ENCODE measurements around the gene SEZ6. TPM values are rescaled to one million over a fixed set of nuclear protein-coding genes. Genes with fewer than 3 reads are reported as not detected.

Gene SEZ6
- total RNA-seq, 2 experiments from 2014 or later: not detected

- H3K9me3 Mint-ChIP-seq: no peaks in the 10 kb centered on the region
- ATAC-seq (peak; percentile 1), DNase-seq (peak; percentile 79)
- H3K4me3 Mint-ChIP-seq: peak overlapping the region; percentile 97
- no peaks in the 10 kb centered on the region for H3K27me3 Mint-ChIP-seq
- H3K36me3 Mint-ChIP-seq (ENCODE audit: low read depth): peaks cover 43% of the 10 kb centered on the region
- ChIA-PET POLR2A (interaction anchor here (0.6 to 6.4 kb wide), 21 partner anchors 9 to 229 kb away, joined by 3 to 46 read pairs (median 4); partner anchors contain the start of genes FAM222B, NEK8, RPL23A and TLCD1), CTCF (interaction anchor here (0.7 to 8.2 kb wide), 15 partner anchors 10 to 306 kb away, joined by 3 to 87 read pairs (median 5); partner anchors contain the start of genes DHRS13, FLOT2, NEK8 and TLCD1)
- TF ChIP-seq, protein P1, sequence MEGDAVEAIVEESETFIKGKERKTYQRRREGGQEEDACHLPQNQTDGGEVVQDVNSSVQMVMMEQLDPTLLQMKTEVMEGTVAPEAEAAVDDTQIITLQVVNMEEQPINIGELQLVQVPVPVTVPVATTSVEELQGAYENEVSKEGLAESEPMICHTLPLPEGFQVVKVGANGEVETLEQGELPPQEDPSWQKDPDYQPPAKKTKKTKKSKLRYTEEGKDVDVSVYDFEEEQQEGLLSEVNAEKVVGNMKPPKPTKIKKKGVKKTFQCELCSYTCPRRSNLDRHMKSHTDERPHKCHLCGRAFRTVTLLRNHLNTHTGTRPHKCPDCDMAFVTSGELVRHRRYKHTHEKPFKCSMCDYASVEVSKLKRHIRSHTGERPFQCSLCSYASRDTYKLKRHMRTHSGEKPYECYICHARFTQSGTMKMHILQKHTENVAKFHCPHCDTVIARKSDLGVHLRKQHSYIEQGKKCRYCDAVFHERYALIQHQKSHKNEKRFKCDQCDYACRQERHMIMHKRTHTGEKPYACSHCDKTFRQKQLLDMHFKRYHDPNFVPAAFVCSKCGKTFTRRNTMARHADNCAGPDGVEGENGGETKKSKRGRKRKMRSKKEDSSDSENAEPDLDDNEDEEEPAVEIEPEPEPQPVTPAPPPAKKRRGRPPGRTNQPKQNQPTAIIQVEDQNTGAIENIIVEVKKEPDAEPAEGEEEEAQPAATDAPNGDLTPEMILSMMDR (IDR thresholded peaks at IDR 0.05): no peak
- peak overlapping the region; percentile 97 for H3K27ac Mint-ChIP-seq
- peaks cover 33% of the 10 kb centered on the region for H3K4me1 Mint-ChIP-seq (ENCODE audit: low read depth)
- intact Hi-C loops (cut with micrococcal nuclease): no loop called here
Measured at GRCh38 chr17:28950017-28950751, 55.6 kb downstream of the SEZ6 start.

DNA sequence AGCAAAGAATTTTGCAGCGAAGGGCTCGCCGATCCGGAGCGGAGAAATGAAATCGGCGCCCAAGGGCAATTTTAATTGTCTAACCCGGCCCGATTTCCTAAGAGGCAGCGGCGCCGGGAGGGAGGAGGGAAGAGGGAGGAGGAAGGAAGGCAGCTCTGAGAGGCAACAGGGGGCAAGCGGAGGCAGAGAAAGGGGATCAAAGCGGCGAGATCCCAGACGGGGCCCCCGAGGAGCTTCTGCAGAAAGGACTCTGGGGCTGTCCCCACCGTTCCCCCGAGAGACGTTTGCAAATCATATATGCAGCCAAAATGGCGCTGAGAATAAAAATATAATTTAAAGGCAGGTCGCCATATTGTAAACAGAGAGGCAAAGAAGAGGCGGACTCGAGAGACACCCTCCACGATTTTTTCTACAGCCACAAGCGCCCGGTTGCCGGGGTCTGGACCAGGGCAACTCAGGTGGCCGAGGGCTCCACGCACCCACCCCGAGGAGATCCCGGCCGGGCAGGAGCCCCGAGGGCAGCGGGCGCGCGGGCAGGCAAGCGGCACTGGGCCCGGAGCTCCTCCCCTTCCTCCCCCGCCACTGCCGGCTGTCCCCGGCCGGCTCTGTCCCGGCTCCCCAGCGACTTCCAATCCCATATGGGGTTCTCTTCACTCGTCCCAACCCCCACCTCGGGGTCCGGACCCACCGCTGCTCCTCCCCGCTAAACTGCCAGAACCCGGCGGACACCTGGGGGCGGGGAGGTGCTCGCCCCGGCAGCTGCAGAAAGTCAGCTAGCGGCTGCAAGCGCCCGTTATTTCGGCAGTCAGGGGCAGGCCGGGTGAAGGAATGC is 56.4 kb downstream of the SEZ6 start:
- intact Hi-C loops (cut with micrococcal nuclease): loop anchor here (2.0 to 5.0 kb wide), 2 partner anchors 47 to 223 kb away; partner anchors contain the start of genes DHRS13 and TLCD1
- no peaks in the 10 kb centered on the region for H3K27me3 Mint-ChIP-seq
- no peaks in the 10 kb centered on the region for H3K9me3 Mint-ChIP-seq
- DNase-seq (peak; percentile 85), ATAC-seq (peak; percentile 6)
- ChIA-PET POLR2A (interaction anchor here (0.6 to 6.4 kb wide), 23 partner anchors 9 to 228 kb away, joined by 3 to 46 read pairs (median 4); partner anchors contain the start of genes FAM222B, NEK8, RPL23A and TLCD1), CTCF (interaction anchor here (0.7 to 8.2 kb wide), 16 partner anchors 9 to 305 kb away, joined by 3 to 87 read pairs (median 5); partner anchors contain the start of genes DHRS13, FLOT2, NEK8 and TLCD1)
- peak overlapping the region; percentile 97 for H3K27ac Mint-ChIP-seq
- peaks cover 45% of the 10 kb centered on the region for H3K36me3 Mint-ChIP-seq (ENCODE audit: low read depth)
- peaks cover 40% of the 10 kb centered on the region for H3K4me1 Mint-ChIP-seq (ENCODE audit: low read depth)
- TF ChIP-seq, protein P1 (IDR thresholded peaks at IDR 0.05): no peak
- peak overlapping the region; percentile 97 for H3K4me3 Mint-ChIP-seq

DNA sequence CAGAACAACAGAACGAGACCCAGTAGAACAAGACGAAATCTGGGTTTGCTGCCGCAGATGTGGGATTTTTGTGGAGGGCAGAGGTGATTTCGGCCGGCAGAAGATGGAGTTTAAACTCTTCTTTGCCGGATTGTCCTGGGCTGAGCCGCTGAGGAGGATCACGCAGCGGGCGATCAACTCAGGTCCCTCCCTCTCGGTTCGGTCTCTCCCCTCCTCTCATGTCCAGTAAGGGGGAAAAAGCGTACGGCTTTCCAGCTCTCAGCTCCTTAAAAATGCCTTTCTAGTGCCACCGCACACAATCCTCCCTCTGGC is 57.0 kb downstream of the SEZ6 start:
- DNase-seq (no peak), ATAC-seq (no peak)
- CTCF ChIA-PET: interaction anchor here (0.7 to 5.6 kb wide), 10 partner anchors 11 to 221 kb away, joined by 3 to 66 read pairs (median 6); partner anchors contain the start of genes DHRS13, NEK8 and TLCD1
- intact Hi-C loops (cut with micrococcal nuclease): loop anchor here (2.0 to 5.0 kb wide), 2 partner anchors 47 to 222 kb away; partner anchors contain the start of genes DHRS13 and TLCD1
- H3K27me3 Mint-ChIP-seq: no peaks in the 10 kb centered on the region
- TF ChIP-seq, protein P1 (IDR thresholded peaks at IDR 0.05): no peak
- peaks cover 49% of the 10 kb centered on the region for H3K36me3 Mint-ChIP-seq (ENCODE audit: low read depth)
- peak overlapping the region; percentile 97 for H3K27ac Mint-ChIP-seq
- H3K4me1 Mint-ChIP-seq (ENCODE audit: low read depth): peaks cover 44% of the 10 kb centered on the region
- H3K9me3 Mint-ChIP-seq: no peaks in the 10 kb centered on the region
- POLR2A ChIA-PET: interaction anchor here (0.6 to 6.4 kb wide), 13 partner anchors 9 to 228 kb away, joined by 3 to 46 read pairs (median 6); partner anchors contain the start of genes NEK8, RPL23A and TLCD1
- H3K4me3 Mint-ChIP-seq: peak overlapping the region; percentile 97

- Mint-ChIP-seq H3K4me1 (ENCODE audit: low read depth) (peaks cover 49% of the 10 kb centered on the region), H3K4me3 (peak overlapping the region; percentile 97), H3K27me3 (no peaks in the 10 kb centered on the region), H3K27ac (peak overlapping the region; percentile 97), H3K36me3 (ENCODE audit: low read depth) (peaks cover 53% of the 10 kb centered on the region), H3K9me3 (no peaks in the 10 kb centered on the region)
- no peak for DNase-seq
- CTCF ChIA-PET: interaction anchor here (0.7 to 5.6 kb wide), 6 partner anchors 46 to 221 kb away, joined by 3 to 66 read pairs (median 7); partner anchors contain the start of genes DHRS13, NEK8 and TLCD1
- ATAC-seq: no peak
- POLR2A ChIA-PET: interaction anchor here (0.6 to 6.4 kb wide), 10 partner anchors 12 to 227 kb away, joined by 3 to 46 read pairs (median 10); partner anchors contain the start of genes NEK8, RPL23A and TLCD1
- TF ChIP-seq, protein P1 (IDR thresholded peaks at IDR 0.05): no peak
- intact Hi-C loops (cut with micrococcal nuclease): loop anchor here (2.0 to 5.0 kb wide), 2 partner anchors 46 to 222 kb away; partner anchors contain the start of genes DHRS13 and TLCD1
Measured at GRCh38 chr17:28948342-28948741, 57.5 kb downstream of the SEZ6 start.
